Central memory CD8-positive, alpha-beta T cell (primary cell): Measurements from ENCODE around the gene TEX264.
"Not testable (repeated sequence)": the region's sequence is repeated elsewhere in the genome, so short reads cannot be mapped to it uniquely, and the experiment has no call there.

Experiments
- ATAC-seq: fragments of 150-1000 bp; cut with Tn5 transposase; replicated peaks from 2 replicates; pipeline ENCODE4 v1.10.0; 2022; ENCODE audit warnings: mild to moderate bottlenecking, moderate FRiP score, moderate number of reproducible peaks; ENCODE audit not compliant: poor library complexity, severe bottlenecking; ENCODE audit errors: extremely low read depth
- DNase-seq, 2 donors: peaks; one replicate each; pipeline ENCODE4 v3.0.0; 2021; ENCODE audit warnings: low spot score in 2 of 2
- H3K27ac Mint-ChIP-seq: one replicate; pipeline ENCODE4 v1.8.0; 2022; ENCODE audit warnings: low read depth, mild to moderate bottlenecking, moderate library complexity, mixed read lengths
- H3K27me3 Mint-ChIP-seq: one replicate; pipeline ENCODE4 v1.8.0; 2022; ENCODE audit warnings: mixed read lengths
- H3K36me3 Mint-ChIP-seq: one replicate; pipeline ENCODE4 v1.8.0; 2022; ENCODE audit warnings: mild to moderate bottlenecking, moderate library complexity, mixed read lengths; ENCODE audit not compliant: insufficient read depth
- H3K4me1 Mint-ChIP-seq: one replicate; pipeline ENCODE4 v1.8.0; 2022; ENCODE audit warnings: mixed read lengths
- H3K4me3 Mint-ChIP-seq: one replicate; pipeline ENCODE4 v1.8.0; 2022; ENCODE audit warnings: mild to moderate bottlenecking, moderate library complexity, mixed read lengths
- H3K9me3 Mint-ChIP-seq: one replicate; pipeline ENCODE4 v1.8.0; 2022; ENCODE audit warnings: mixed read lengths

TEX264 gene

DNA sequence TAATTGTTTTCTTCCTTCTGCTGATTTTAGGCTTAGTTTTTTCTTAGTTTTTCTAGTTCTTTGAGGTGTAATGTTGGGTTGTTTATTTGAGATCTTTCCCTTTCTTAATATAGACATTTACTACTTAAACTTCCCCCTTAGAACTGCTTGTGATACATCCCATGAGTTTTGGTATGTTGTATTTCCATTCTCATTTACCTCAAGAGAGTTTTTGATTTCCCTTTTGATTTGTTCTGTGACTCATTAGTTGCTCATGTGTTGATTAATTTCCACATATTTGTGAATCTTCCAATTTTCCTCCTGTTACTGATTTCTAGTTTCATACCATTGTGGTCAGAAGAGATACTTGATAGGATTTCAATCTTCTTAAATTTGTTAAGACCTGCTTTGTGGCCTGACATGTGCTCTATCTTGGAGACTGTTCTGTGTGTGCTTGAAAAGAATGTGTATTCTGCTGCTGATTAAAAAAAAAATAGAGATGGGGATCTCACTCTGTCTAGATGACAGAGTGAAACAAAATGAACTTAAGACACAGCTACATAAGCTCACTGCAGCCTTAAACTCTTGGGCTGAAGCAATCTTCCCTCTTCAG, 58.1 kb downstream of the TEX264 start:
- no peak for ATAC-seq
- H3K27ac Mint-ChIP-seq = no peak overlapping the region

DNA sequence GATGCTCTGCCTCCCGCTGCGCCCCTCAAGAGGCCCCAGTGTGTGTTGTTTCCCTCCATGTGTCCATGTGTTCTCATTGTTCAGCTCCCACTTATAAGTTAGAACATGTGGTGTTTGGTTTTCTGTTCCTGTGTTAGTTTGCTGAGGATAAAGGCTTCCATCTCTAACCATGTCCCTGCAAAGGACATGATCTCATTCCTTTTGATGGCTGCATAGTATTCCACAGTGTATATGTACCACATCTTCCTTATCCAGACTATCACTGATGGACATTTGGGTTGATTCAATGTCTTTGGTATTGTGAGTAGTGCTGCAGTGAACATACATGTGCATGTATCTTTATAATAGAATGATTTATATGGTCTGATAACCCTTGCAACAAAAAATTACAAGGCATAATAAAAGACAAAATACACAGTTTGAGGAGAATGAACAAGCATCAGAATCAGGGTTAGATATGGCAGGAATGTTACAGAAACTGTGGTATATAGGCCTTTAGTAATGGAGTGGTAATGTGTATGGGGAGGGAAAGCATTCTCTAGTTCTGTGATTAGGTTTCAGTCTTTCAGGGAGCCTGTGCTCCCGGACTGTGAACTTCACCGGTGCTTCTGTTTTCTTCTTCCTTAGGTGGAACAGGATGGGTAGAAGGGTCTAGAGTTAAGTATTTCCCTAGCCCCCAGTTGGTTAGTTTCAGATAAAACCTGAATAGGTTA, 63.0 kb downstream of the TEX264 start:
- ATAC-seq = no peak
- H3K4me3 Mint-ChIP-seq = no peak overlapping the region
- H3K27me3 Mint-ChIP-seq = peaks cover 29% of the 10 kb centered on the region
- H3K36me3 Mint-ChIP-seq = no peaks in the 10 kb centered on the region
- peaks cover 23% of the 10 kb centered on the region for H3K4me1 Mint-ChIP-seq
- no peak overlapping the region for H3K27ac Mint-ChIP-seq
- DNase-seq = no peak
- no peaks in the 10 kb centered on the region for H3K9me3 Mint-ChIP-seq

More for the DNA sequence above, 58.1 kb downstream of the TEX264 start:
- no peak for DNase-seq
- Mint-ChIP-seq H3K4me1 (peaks cover 3% of the 10 kb centered on the region), H3K9me3 (no peaks in the 10 kb centered on the region), H3K36me3 (no peaks in the 10 kb centered on the region), H3K4me3 (no peak overlapping the region), H3K27me3 (no peaks in the 10 kb centered on the region)

DNA sequence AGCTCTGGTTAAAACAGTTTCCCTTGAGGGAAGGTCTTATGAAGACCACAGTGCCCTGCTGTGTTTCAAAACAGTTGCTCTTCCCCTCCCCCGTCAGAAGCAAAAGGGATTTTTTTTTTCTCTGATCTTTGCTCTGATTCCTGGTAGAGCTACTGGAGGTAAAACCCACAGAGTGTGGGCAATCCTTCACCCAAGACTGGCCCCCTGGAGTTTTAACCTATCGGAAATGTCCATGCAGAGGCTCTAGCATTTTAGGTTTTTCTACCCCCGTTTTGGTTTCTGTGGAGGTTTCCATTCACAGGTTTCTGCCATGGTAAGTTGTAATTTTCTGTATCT, 63.5 kb downstream of the TEX264 start:
- Mint-ChIP-seq H3K9me3 (no peaks in the 10 kb centered on the region), H3K27ac (no peak overlapping the region), H3K4me1 (peaks cover 23% of the 10 kb centered on the region), H3K36me3 (no peaks in the 10 kb centered on the region), H3K4me3 (peak overlapping the region; percentile 37), H3K27me3 (peaks cover 33% of the 10 kb centered on the region)
- no peak for DNase-seq
- ATAC-seq = no peak

DNA sequence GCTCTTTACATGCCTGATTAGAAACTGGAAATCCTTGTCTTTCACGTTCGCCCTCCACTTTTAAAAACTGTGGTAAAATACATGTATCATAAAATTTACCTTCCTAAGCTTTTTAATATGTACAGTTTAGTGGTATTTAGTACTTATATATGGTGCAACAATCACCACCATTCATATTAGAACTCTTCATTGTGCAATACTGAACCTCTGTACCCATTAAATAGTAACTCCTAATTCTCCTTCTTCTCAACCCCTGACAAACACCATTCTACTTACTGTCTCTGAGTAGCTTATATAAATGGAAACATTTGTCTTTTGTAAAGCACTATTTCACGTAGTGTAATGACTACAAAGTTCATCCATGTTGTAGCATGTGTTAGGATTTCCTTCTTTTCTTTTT, 64.0 kb downstream of the TEX264 start:
- no peak for DNase-seq
- H3K9me3 Mint-ChIP-seq = no peaks in the 10 kb centered on the region
- H3K4me1 Mint-ChIP-seq = peaks cover 23% of the 10 kb centered on the region
- no peaks in the 10 kb centered on the region for H3K36me3 Mint-ChIP-seq
- H3K4me3 Mint-ChIP-seq = peak overlapping the region; percentile 37
- no peak for ATAC-seq
- H3K27ac Mint-ChIP-seq = no peak overlapping the region
- peaks cover 33% of the 10 kb centered on the region for H3K27me3 Mint-ChIP-seq

DNA sequence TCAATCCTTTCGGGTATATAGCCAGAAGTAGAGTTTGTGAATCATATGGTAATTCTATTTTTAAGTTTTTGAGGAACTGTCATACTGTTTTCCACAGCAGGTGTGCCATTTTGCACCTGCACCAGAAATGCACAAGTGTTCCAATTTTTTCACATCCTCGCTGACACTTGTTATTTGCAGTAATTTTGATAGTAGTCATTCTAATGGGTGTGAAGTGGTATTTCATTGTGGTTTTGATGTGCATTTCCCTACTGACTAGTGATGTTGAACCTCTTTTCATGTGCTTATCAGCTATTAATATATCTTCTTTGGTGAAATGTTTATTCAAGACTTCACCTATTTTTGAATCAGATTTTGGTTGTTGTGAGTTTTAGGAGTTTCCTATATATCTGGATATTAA, 64.9 kb downstream of the TEX264 start:
- H3K4me1 Mint-ChIP-seq = peaks cover 23% of the 10 kb centered on the region
- H3K36me3 Mint-ChIP-seq = no peaks in the 10 kb centered on the region
- H3K4me3 Mint-ChIP-seq = no peak overlapping the region
- no peak for ATAC-seq
- H3K9me3 Mint-ChIP-seq = no peaks in the 10 kb centered on the region
- no peak overlapping the region for H3K27ac Mint-ChIP-seq
- DNase-seq = no peak
- peaks cover 33% of the 10 kb centered on the region for H3K27me3 Mint-ChIP-seq

DNA sequence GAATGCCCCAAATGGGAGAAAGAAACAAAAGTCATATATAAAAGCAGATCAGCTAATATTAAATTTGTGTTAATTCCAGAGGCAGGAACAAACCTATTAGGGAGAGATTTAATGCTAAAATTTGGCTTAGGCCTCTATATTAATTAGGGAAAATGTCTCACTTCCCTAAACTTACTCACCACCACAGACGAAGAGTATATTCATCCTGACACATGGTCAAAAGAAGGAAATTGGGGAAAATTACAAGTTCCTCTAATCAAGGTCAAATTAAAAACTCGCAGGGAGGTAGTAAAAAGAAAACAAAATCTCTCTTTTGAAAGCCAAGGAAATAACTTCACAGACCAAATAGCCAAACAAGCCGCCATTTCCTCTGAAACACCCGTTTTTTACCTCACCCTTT, 68.1 kb downstream of the TEX264 start:
- Mint-ChIP-seq H3K27ac (no peak overlapping the region), H3K27me3 (peaks cover 33% of the 10 kb centered on the region)
- no peak for ATAC-seq

DNA sequence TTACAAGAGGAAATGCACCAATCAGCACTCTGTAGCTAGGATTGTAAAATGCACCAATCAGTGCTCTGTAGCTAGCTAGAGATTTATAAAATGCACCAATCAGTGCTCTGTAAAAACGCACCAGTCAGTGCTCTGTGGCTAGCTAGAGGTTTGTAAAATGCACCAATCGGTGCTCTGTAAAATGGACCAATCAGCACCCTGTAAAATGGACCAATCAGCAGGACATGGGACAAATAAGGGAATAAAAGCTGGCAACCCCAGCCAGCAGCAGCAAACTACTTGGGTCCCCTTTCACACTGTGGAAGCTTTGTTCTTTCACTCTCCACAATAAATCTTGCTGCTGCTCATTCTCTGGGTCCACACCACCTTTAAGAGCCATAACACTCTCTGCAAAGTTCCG, 71.3 kb downstream of the TEX264 start:
- not testable (repeated sequence) for H3K36me3 Mint-ChIP-seq, ATAC-seq, H3K27ac Mint-ChIP-seq, DNase-seq, H3K4me3 Mint-ChIP-seq, H3K4me1 Mint-ChIP-seq, H3K9me3 Mint-ChIP-seq
- peaks cover 21% of the 10 kb centered on the region for H3K27me3 Mint-ChIP-seq

More for the DNA sequence above, 68.1 kb downstream of the TEX264 start:
- DNase-seq = no peak
- no peak overlapping the region for H3K4me3 Mint-ChIP-seq
- no peaks in the 10 kb centered on the region for H3K36me3 Mint-ChIP-seq
- H3K4me1 Mint-ChIP-seq = peaks cover 26% of the 10 kb centered on the region
- H3K9me3 Mint-ChIP-seq = no peaks in the 10 kb centered on the region

DNA sequence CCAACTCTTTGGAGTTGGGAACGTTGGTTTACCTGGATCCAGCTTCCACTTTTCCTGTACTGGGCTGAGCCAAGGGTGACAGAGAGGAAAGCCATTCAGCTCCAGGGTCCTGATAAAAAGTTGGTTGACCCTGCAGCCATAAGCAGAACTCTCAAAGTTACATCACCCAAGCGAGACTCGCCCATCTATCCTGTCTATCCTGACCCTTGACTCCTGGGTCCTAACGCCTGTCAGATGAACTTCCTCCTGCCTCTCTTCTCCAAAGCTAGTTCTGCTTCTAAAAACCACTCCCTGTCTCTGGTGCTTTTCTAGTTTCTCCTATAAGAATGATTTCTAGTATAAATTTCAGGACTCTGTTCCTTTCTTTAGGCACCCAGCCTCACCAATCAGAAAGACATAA, 71.9 kb downstream of the TEX264 start:
- ATAC-seq, H3K27ac Mint-ChIP-seq, DNase-seq, H3K36me3 Mint-ChIP-seq, H3K9me3 Mint-ChIP-seq, H3K4me3 Mint-ChIP-seq, H3K4me1 Mint-ChIP-seq: not testable (repeated sequence)
- peaks cover 14% of the 10 kb centered on the region for H3K27me3 Mint-ChIP-seq

DNA sequence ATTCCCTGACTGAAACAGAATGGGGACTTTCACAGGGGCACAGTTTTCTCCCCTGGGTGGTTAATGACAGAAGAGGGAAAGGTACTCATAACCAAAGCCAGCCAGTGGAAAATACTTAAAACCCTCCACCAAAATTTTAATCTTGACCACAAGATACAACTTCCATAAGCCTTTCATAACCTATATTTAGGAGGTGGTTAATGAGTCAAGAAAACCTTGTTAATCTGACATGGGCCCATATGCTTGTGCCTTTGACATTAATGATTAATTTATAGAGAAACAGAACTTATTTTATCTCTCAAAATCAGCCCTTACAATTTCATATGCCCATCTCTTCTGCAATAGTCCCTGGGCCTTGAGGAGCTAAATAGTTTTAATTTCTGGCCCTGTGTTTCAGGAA, 76.8 kb downstream of the TEX264 start:
- Mint-ChIP-seq H3K36me3 (no peaks in the 10 kb centered on the region), H3K9me3 (no peaks in the 10 kb centered on the region), H3K4me1 (peaks cover 17% of the 10 kb centered on the region), H3K4me3 (no peak overlapping the region), H3K27me3 (no peaks in the 10 kb centered on the region), H3K27ac (no peak overlapping the region)
- ATAC-seq = no peak
- DNase-seq = no peak

DNA sequence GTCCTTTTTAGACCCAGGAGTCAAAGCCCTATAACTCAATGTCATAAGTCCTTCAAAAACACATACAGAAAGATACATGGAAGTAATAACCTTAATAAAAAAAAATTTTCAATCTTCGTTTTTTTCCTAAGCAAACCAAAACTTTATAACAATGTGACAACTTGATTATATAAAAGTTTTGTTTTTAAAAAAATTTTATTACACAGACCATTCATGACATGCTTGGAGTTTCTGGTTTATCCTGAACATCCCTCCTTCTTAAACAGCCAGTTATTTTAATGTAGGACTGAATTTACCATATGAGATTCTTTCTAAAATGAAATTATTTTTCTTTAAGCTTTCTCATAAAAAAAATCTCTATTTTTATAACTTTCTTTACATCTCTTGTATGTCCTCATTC, 77.3 kb downstream of the TEX264 start:
- no peaks in the 10 kb centered on the region for H3K9me3 Mint-ChIP-seq
- DNase-seq (no peak), ATAC-seq (no peak)
- no peak overlapping the region for H3K27ac Mint-ChIP-seq
- H3K27me3 Mint-ChIP-seq = no peaks in the 10 kb centered on the region
- H3K4me1 Mint-ChIP-seq = peaks cover 12% of the 10 kb centered on the region
- no peaks in the 10 kb centered on the region for H3K36me3 Mint-ChIP-seq
- no peak overlapping the region for H3K4me3 Mint-ChIP-seq

DNA sequence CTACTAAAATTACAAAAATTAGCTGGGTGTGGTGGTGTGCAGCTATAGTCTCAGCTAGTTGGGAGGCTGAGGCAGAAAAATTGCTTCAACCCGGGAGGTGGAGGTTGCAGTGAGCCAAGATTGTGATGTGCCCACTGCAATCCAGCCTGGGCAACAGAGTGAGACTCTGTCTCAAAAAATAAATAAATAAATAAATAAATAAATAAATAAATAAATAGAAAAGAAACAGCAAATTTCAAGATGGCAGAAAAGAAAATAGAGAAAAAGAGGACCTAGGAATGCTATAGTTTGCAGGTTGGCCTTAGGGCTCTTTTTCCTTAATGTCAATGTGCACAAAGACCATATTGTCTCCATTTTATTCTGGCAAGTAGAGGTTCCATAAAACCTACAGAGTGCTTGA, 79.8 kb downstream of the TEX264 start:
- no peak for DNase-seq
- Mint-ChIP-seq H3K36me3 (no peaks in the 10 kb centered on the region), H3K4me1 (peaks cover 11% of the 10 kb centered on the region), H3K27ac (no peak overlapping the region), H3K4me3 (no peak overlapping the region), H3K9me3 (peaks cover under 1% of the 10 kb centered on the region), H3K27me3 (peaks cover 6% of the 10 kb centered on the region)
- ATAC-seq = no peak

DNA sequence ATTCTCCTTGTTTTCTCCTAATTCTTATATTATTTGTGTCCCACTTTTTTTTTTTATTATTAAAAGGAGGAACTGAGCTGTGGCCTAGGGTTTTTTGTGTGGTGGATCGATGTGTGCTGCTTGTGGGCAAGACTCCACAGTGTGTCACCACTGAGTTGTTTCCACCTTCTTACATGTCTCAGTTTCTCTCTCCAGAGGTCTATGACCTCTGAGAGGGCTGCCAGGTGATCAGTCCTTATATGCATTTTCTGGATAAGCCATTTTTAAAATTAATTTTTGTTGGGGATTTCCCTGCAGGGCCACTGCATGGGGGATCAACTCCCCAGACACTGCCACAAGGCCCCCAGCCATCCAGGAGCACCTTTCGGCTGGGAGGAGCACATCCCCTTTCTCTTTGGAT, 80.2 kb downstream of the TEX264 start:
- Mint-ChIP-seq H3K9me3 (peaks cover 5% of the 10 kb centered on the region), H3K27me3 (peaks cover 10% of the 10 kb centered on the region), H3K27ac (no peak overlapping the region), H3K4me3 (no peak overlapping the region), H3K36me3 (no peaks in the 10 kb centered on the region), H3K4me1 (peaks cover 11% of the 10 kb centered on the region)
- DNase-seq (no peak), ATAC-seq (no peak)
